MCF 10A (cell line): ENCODE measurements around the gene KCNH4. TPM values are rescaled to one million over a fixed set of nuclear protein-coding genes. Genes with fewer than 3 reads are reported as not detected.
"Not testable (repeated sequence)": the region's sequence is repeated elsewhere in the genome, so short reads cannot be mapped to it uniquely, and the experiment has no call there.

ENCODE experiments used
- BruUV-seq: library from RNA; stranded (reverse); fragments of 400-500 nt; replicated peaks from 2 replicates; lab custom pipeline; 2021; lab: Mats Ljungman, UMichigan
- CTCF ChIA-PET: fragments of 300-600 bp; sonication (Branson Sonifier 250); formaldehyde crosslinking; extraction: SDS; loops from one replicate; lab custom pipeline; 2021; ENCODE audit warnings: antibody characterized with exemption, inconsistent platforms; lab: Yijun Ruan, JAX
- POLR2A ChIA-PET: fragments of 300-600, 350-650 bp; sonication (Branson Sonifier 250); formaldehyde crosslinking; extraction: SDS; loops from one replicate; lab custom pipeline; 2020; ENCODE audit warnings: antibody characterized with exemption, inconsistent platforms; lab: Yijun Ruan, JAX
- DNase-seq: peaks from one replicate; pipeline ENCODE4 v3.0.0-alpha.2; 2018; ENCODE audit not compliant: unreplicated experiment
- H3K27ac Mint-ChIP-seq: one replicate; pipeline ENCODE4 v1.8.0; 2022; ENCODE audit warnings: mild to moderate bottlenecking, low read depth, mixed read lengths; ENCODE audit not compliant: unreplicated experiment
- H3K27me3 Mint-ChIP-seq: one replicate; pipeline ENCODE4 v1.8.0; 2022; ENCODE audit warnings: mixed read lengths; ENCODE audit not compliant: insufficient read depth, unreplicated experiment
- H3K36me3 Mint-ChIP-seq: one replicate; pipeline ENCODE4 v1.8.0; 2022; ENCODE audit warnings: mild to moderate bottlenecking, moderate library complexity, mixed read lengths; ENCODE audit not compliant: insufficient read depth, unreplicated experiment
- H3K4me1 Mint-ChIP-seq: one replicate; pipeline ENCODE4 v1.8.0; 2022; ENCODE audit warnings: mixed read lengths; ENCODE audit not compliant: insufficient read depth, unreplicated experiment
- H3K4me3 Mint-ChIP-seq: one replicate; pipeline ENCODE4 v1.8.0; 2022; ENCODE audit warnings: mild to moderate bottlenecking, moderate library complexity, mixed read lengths; ENCODE audit not compliant: unreplicated experiment
- H3K9me3 Mint-ChIP-seq: one replicate; pipeline ENCODE4 v1.8.0; 2022; ENCODE audit warnings: mixed read lengths; ENCODE audit not compliant: unreplicated experiment
- CTCF ChIP-seq: fragments of 200-600 bp; IDR thresholded peaks from one replicate; pipeline ENCODE4 v1.8.0; 2022; ENCODE audit warnings: antibody characterized with exemption, mild to moderate bottlenecking; ENCODE audit not compliant: unreplicated experiment
- intact Hi-C: fragments of 100-400 bp; cut with micrococcal nuclease; formaldehyde crosslinking; loops from 2 replicates; pipeline ENCODE4 v1.14.1; 2022
- total RNA-seq: library from RNA; stranded (reverse); gene quantifications from 2 replicates; pipeline ENCODE4 v1.2.3, GENCODE V29; 2022

KCNH4 gene
- total RNA-seq, 1 experiment from 2014 or later, result not detected

GRCh38 chr17:42141382-42141781 lies 39.6 kb downstream of the KCNH4 start:
- POLR2A ChIA-PET, result interaction anchor here (0.6 kb wide), 1 partner anchor 20 kb away, joined by 3 read pairs; the partner anchor contains the start of gene KAT2A
- H3K27me3 Mint-ChIP-seq, result no peaks in the 10 kb centered on the region

GRCh38 chr17:42140690-42141089 lies 40.3 kb downstream of the KCNH4 start:
- H3K27me3 Mint-ChIP-seq, H3K4me1 Mint-ChIP-seq, POLR2A ChIA-PET, H3K4me3 Mint-ChIP-seq, BruUV-seq, intact Hi-C loops, H3K27ac Mint-ChIP-seq, DNase-seq, H3K9me3 Mint-ChIP-seq: not testable (repeated sequence)
- peaks cover 62% of the 10 kb centered on the region for H3K36me3 Mint-ChIP-seq
- CTCF ChIA-PET, result interaction anchor here (0.6 kb wide), 1 partner anchor 163 kb away, joined by 4 read pairs; no protein-coding TSS in a partner anchor

More at GRCh38 chr17:42141382-42141781, 39.6 kb downstream of the KCNH4 start:
- intact Hi-C loops, result no loop called here
- H3K36me3 Mint-ChIP-seq, result peaks cover 55% of the 10 kb centered on the region
- H3K4me3 Mint-ChIP-seq, result no peak overlapping the region
- no peak for TF ChIP-seq CTCF
- CTCF ChIA-PET, result no interaction called here
- BruUV-seq, result no TSS peak
- H3K27ac Mint-ChIP-seq, result no peak overlapping the region
- no peak for DNase-seq
- H3K9me3 Mint-ChIP-seq, result no peaks in the 10 kb centered on the region
- no peaks in the 10 kb centered on the region for H3K4me1 Mint-ChIP-seq

GRCh38 chr17:42138749-42139492 lies 42.0 kb downstream of the KCNH4 start:
- CTCF ChIA-PET, result interaction anchor here (0.6 kb wide), 2 partner anchors 330 to 420 kb away, joined by 3 to 4 read pairs; no protein-coding TSS in a partner anchor
- peaks cover 76% of the 10 kb centered on the region for H3K36me3 Mint-ChIP-seq

GRCh38 chr17:42136654-42137051 lies 44.3 kb downstream of the KCNH4 start:
- TF ChIP-seq CTCF, result no peak
- ChIA-PET CTCF (interaction anchor here (0.5 to 0.6 kb wide), 2 partner anchors 82 to 402 kb away, joined by 3 read pairs; no protein-coding TSS in a partner anchor), POLR2A (no interaction called here)
- intact Hi-C loops, result no loop called here
- DNase-seq, result no peak
- no TSS peak for BruUV-seq
- H3K27ac Mint-ChIP-seq, result no peak overlapping the region
- H3K4me1 Mint-ChIP-seq, result peaks cover 20% of the 10 kb centered on the region
- H3K4me3 Mint-ChIP-seq, result no peak overlapping the region
- peaks cover 69% of the 10 kb centered on the region for H3K36me3 Mint-ChIP-seq
- no peaks in the 10 kb centered on the region for H3K9me3 Mint-ChIP-seq
- no peaks in the 10 kb centered on the region for H3K27me3 Mint-ChIP-seq

More at GRCh38 chr17:42138749-42139492, 42.0 kb downstream of the KCNH4 start:
- intact Hi-C loops, result no loop called here
- no peaks in the 10 kb centered on the region for H3K9me3 Mint-ChIP-seq
- H3K27ac Mint-ChIP-seq, result peak overlapping the region; percentile 39
- no peaks in the 10 kb centered on the region for H3K27me3 Mint-ChIP-seq
- TF ChIP-seq CTCF, result no peak
- no peak overlapping the region for H3K4me3 Mint-ChIP-seq
- no TSS peak for BruUV-seq
- POLR2A ChIA-PET, result no interaction called here
- DNase-seq, result no peak
- H3K4me1 Mint-ChIP-seq, result peaks cover 7% of the 10 kb centered on the region
